Keratinocyte (primary cell): Measurements from ENCODE around the gene ZNF431.

Experiments
- EZH2 ChIP-seq: IDR thresholded peaks from one replicate; pipeline ENCODE4 v1.6.1; 2012; ENCODE audit warnings: inconsistent platforms, mild to moderate bottlenecking, low read length, moderate library complexity
- TF ChIP-seq, protein P1 (sequence below), 3 experiments: IDR thresholded peaks in 1 of 3; conservative IDR thresholded peaks in 1 of 3; optimal IDR thresholded peaks in 1 of 3; 2 replicates in 2 of 3; 3 replicates in 1 of 3; pipeline versions ENCODE3 to v1.5.1; 2011; ENCODE audit warnings: low read length in 3 of 3, mild to moderate bottlenecking in 3 of 3, moderate library complexity in 2 of 3, control low read depth in 1 of 3, inconsistent platforms in 1 of 3; ENCODE audit not compliant: insufficient read depth in 2 of 3; ENCODE audit errors: extremely low read depth in 1 of 3

DNA sequence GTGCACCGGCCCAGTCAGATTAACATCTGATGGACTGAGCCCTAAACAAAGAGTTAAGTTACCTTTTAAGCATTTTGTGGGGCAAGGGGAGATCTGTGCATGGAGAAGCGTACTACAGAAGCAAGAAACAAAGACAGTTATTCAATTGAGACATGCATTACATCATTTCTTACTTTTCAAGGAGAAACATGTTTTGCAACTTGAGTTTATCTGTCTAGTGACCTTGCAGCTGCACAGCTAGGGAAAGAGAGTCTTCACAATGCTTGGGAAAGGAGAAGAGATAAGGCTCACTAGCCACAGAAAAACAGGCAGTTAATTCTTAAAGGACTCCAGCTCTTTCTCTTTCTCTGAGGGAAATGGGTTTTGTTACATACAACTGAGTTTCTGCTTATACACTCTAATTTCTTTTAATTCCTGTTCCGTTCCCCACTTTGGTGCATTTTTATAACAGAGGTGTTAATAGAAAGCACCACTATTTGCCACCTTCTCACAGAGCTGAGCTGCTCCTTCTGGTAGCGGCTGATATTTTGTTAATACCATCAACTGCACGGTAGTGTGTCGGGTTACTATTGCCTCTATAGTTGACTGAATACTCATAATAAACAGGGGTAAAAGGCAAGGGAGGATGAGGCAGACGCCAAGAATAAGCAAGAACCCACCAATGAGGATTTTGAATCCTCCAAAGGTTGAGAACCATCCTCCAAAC, 55.9 kb downstream of the ZNF431 start:
- no peak for TF ChIP-seq EZH2
- TF ChIP-seq, protein P1, sequence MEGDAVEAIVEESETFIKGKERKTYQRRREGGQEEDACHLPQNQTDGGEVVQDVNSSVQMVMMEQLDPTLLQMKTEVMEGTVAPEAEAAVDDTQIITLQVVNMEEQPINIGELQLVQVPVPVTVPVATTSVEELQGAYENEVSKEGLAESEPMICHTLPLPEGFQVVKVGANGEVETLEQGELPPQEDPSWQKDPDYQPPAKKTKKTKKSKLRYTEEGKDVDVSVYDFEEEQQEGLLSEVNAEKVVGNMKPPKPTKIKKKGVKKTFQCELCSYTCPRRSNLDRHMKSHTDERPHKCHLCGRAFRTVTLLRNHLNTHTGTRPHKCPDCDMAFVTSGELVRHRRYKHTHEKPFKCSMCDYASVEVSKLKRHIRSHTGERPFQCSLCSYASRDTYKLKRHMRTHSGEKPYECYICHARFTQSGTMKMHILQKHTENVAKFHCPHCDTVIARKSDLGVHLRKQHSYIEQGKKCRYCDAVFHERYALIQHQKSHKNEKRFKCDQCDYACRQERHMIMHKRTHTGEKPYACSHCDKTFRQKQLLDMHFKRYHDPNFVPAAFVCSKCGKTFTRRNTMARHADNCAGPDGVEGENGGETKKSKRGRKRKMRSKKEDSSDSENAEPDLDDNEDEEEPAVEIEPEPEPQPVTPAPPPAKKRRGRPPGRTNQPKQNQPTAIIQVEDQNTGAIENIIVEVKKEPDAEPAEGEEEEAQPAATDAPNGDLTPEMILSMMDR (optimal IDR thresholded peaks at IDR 0.05 in 1 of 3, IDR thresholded peaks at IDR 0.05 in 1 of 3, conservative IDR thresholded peaks at IDR 0.05 in 1 of 3; ENCODE audit: extremely low read depth in 1 of 3, insufficient read depth in 2 of 3, low read length in 3 of 3): no peak
